SK-MEL-5 (cell line): Measurements from ENCODE around the gene HFE. TPM values are rescaled to one million over a fixed set of nuclear protein-coding genes. Genes with fewer than 3 reads are reported as not detected.

ENCODE experiments used
- DNase-seq: peaks from one replicate; pipeline ENCODE4 v3.0.0-alpha.2; 2016; ENCODE audit warnings: low read depth, low spot score
- in situ Hi-C: cut with HindIII; loops from 2 replicates; pipeline ENCODE4 v1.10.0; 2016; ENCODE audit warnings: low sequenced_read_pairs, high pct_unique_total_duplicates, low pct_unique_long_range_greater_than_20kb
- total RNA-seq: library from RNA; depleted of rRNA; stranded (reverse); fragments of >200 nt; shearing (Covaris generic); gene quantifications from 2 replicates; pipeline ENCODE4 v1.2.3, GENCODE V29; 2014

The HFE gene
- total RNA-seq, 1 experiment from 2014 or later: 15.8 TPM

GRCh38 chr6:26122793-26123674 lies 35.8 kb downstream of the HFE start:
- in situ Hi-C loops: no loop called here
- peak; percentile 100 for DNase-seq

- DNase-seq: no peak
- in situ Hi-C loops: no loop called here
Measured at GRCh38 chr6:26123675-26123946, 36.4 kb downstream of the HFE start.

- in situ Hi-C loops: no loop called here
- peak; percentile 100 for DNase-seq
Measured at GRCh38 chr6:26123947-26124780, 36.9 kb downstream of the HFE start.

- DNase-seq: peak; percentile 37
- in situ Hi-C loops: no loop called here
Measured at GRCh38 chr6:26124781-26125685, 37.8 kb downstream of the HFE start.

- no peak for DNase-seq
- in situ Hi-C loops: no loop called here
Measured at GRCh38 chr6:26126394-26127235, 39.4 kb downstream of the HFE start.

GRCh38 chr6:26128013-26128771 lies 41.0 kb downstream of the HFE start:
- in situ Hi-C loops: no loop called here

GRCh38 chr6:26129656-26130055 lies 42.4 kb downstream of the HFE start:
- no peak for DNase-seq
- in situ Hi-C loops: no loop called here

More at GRCh38 chr6:26128013-26128771, 41.0 kb downstream of the HFE start:
- no peak for DNase-seq

- in situ Hi-C loops: no loop called here
- no peak for DNase-seq
Measured at GRCh38 chr6:26130581-26131249, 43.5 kb downstream of the HFE start.

- DNase-seq: no peak
Measured at GRCh38 chr6:26131618-26132017, 44.4 kb downstream of the HFE start.

GRCh38 chr6:26133730-26134129 lies 46.5 kb downstream of the HFE start:
- no peak for DNase-seq
- in situ Hi-C loops: no loop called here

More at GRCh38 chr6:26131618-26132017, 44.4 kb downstream of the HFE start:
- in situ Hi-C loops: no loop called here

GRCh38 chr6:26136321-26136720 lies 49.1 kb downstream of the HFE start:
- no peak for DNase-seq
- in situ Hi-C loops: no loop called here

GRCh38 chr6:26140254-26140966 lies 53.2 kb downstream of the HFE start:
- no peak for DNase-seq
- in situ Hi-C loops: no loop called here

GRCh38 chr6:26140967-26141294 lies 53.7 kb downstream of the HFE start:
- in situ Hi-C loops: no loop called here
- no peak for DNase-seq

GRCh38 chr6:26141378-26141904 lies 54.2 kb downstream of the HFE start:
- peak; percentile 96 for DNase-seq

GRCh38 chr6:26142026-26142425 lies 54.8 kb downstream of the HFE start:
- in situ Hi-C loops: no loop called here
- DNase-seq: no peak

More at GRCh38 chr6:26141378-26141904, 54.2 kb downstream of the HFE start:
- in situ Hi-C loops: no loop called here
